GM12891 (cell line): ENCODE data around the gene ARHGEF25.

Source experiments
- PAX5 ChIP-seq: IDR thresholded peaks from 2 replicates; pipeline ENCODE4 v1.6.1; 2011; ENCODE audit warnings: low read length, moderate library complexity, mild to moderate bottlenecking; ENCODE audit not compliant: insufficient read depth, severe bottlenecking
- POLR2A ChIP-seq: IDR thresholded peaks from 2 replicates; pipeline ENCODE4 v1.6.1; 2011; ENCODE audit warnings: low read depth, low read length, control low read depth
- POLR2AphosphoS5 ChIP-seq: IDR thresholded peaks from 2 replicates; pipeline ENCODE4 v1.6.1; 2011; ENCODE audit warnings: low read depth, low read length, control low read depth
- POU2F2 ChIP-seq: IDR thresholded peaks from 2 replicates; pipeline ENCODE4 v1.6.1; 2011; ENCODE audit warnings: low read depth, mild to moderate bottlenecking, control low read depth, low read length, moderate library complexity
- SPI1 ChIP-seq: IDR thresholded peaks from 2 replicates; pipeline ENCODE4 v1.6.1; 2011; ENCODE audit warnings: low read depth, low read length, control low read depth
- TAF1 ChIP-seq: IDR thresholded peaks from 2 replicates; pipeline ENCODE4 v1.6.1; 2011; ENCODE audit warnings: low read depth, low read length, control low read depth

GRCh38 chr12:57630891-57631433 lies 19.7 kb downstream of the ARHGEF25 start:
- TF ChIP-seq POLR2AphosphoS5 (no peak), TAF1 (no peak), POLR2A (no peak), SPI1 (no peak), POU2F2 (no peak), PAX5 (no peak)
